A673 (cell line): ENCODE results near the gene GALNT18. TPM values are rescaled to one million over a fixed set of nuclear protein-coding genes. Genes with fewer than 3 reads are reported as not detected.

Source experiments
- BruUV-seq: library from RNA; stranded (reverse); fragments of 400-500 nt; replicated peaks from 2 replicates; lab custom pipeline; 2021; lab: Mats Ljungman, UMichigan
- CTCF ChIA-PET: fragments of 300-600 bp; sonication (Branson Sonifier 250); formaldehyde crosslinking; loops from one replicate; lab custom pipeline; 2022; ENCODE audit warnings: antibody characterized with exemption; lab: Charles Lee
- POLR2A ChIA-PET: fragments of 300-600 bp; sonication (Branson Sonifier 250); formaldehyde crosslinking; loops from one replicate; lab custom pipeline; 2022; ENCODE audit warnings: antibody characterized with exemption; ENCODE audit not compliant: low non-redundant PET; lab: Charles Lee
- DNase-seq: peaks from one replicate; pipeline ENCODE4 v3.0.0-alpha.2; 2015; ENCODE audit warnings: low spot score
- H3K27ac ChIP-seq: fragments of 200-600 bp; sonication (generic); 2 replicates; pipeline ENCODE4 v1.5.1; 2016; ENCODE audit warnings: mixed run types, low read depth, mild to moderate bottlenecking, mixed read lengths, antibody characterized with exemption, low read length; ENCODE audit not compliant: poor library complexity, severe bottlenecking
- H3K27me3 ChIP-seq: fragments of 200-600 bp; sonication (generic); replicated peaks from 2 replicates; pipeline ENCODE4 v1.6.1; 2017; ENCODE audit warnings: mixed run types, low read depth, mild to moderate bottlenecking, mixed read lengths, antibody characterized with exemption, low read length; ENCODE audit not compliant: insufficient read depth, poor library complexity
- H3K36me3 ChIP-seq: fragments of 200-600 bp; sonication (generic); 2 replicates; pipeline ENCODE4 v1.6.1; 2016; ENCODE audit warnings: mixed run types, mild to moderate bottlenecking, mixed read lengths, antibody characterized with exemption, low read length; ENCODE audit not compliant: insufficient read depth, poor library complexity, severe bottlenecking
- H3K4me1 ChIP-seq: fragments of 200-600 bp; sonication (generic); 2 replicates; pipeline ENCODE4 v1.6.1; 2017; ENCODE audit warnings: mixed run types, mild to moderate bottlenecking, mixed read lengths, antibody characterized with exemption, low read length; ENCODE audit not compliant: insufficient read depth, poor library complexity, severe bottlenecking
- H3K4me3 ChIP-seq: fragments of 200-600 bp; sonication (generic); 2 replicates; pipeline ENCODE4 v1.5.1; 2016; ENCODE audit warnings: low read depth, mixed run types, mild to moderate bottlenecking, mixed read lengths, low read length; ENCODE audit not compliant: poor library complexity, severe bottlenecking
- H3K9me3 ChIP-seq: fragments of 200-600 bp; sonication (generic); 2 replicates; pipeline ENCODE4 v1.6.1; 2016; ENCODE audit warnings: mixed run types, low read depth, mild to moderate bottlenecking, mixed read lengths, antibody characterized with exemption, low read length; ENCODE audit not compliant: poor library complexity, severe bottlenecking
- EZH2 ChIP-seq: fragments of 200-600 bp; sonication (generic); IDR thresholded peaks from 2 replicates; pipeline ENCODE4 v1.6.1; 2017; ENCODE audit warnings: borderline replicate concordance, low read depth, mild to moderate bottlenecking, mixed read lengths, antibody characterized with exemption, low read length; ENCODE audit not compliant: poor library complexity, severe bottlenecking
- intact Hi-C: fragments of 100-400 bp; cut with micrococcal nuclease; formaldehyde crosslinking; loops from one replicate; pipeline ENCODE4 v1.10.0; 2022; ENCODE audit not compliant: unreplicated experiment
- total RNA-seq: library from RNA; stranded (reverse); gene quantifications from 2 replicates; pipeline ENCODE4 v1.2.3, GENCODE V29; 2021
- TF ChIP-seq, protein P1 (sequence below): fragments of 300-800, 200-600 bp; sonication (generic); conservative IDR thresholded peaks from 2 replicates; pipeline ENCODE4 v1.5.1; 2017; ENCODE audit warnings: low read depth, mild to moderate bottlenecking, antibody characterized with exemption, low read length, moderate library complexity, mixed read lengths

Gene GALNT18
- total RNA-seq, 1 experiment from 2014 or later = 0.37 TPM

- Histone ChIP-seq H3K36me3 (no peaks in the 10 kb centered on the region), H3K27ac (no peak overlapping the region), H3K4me3 (no peak overlapping the region), H3K9me3 (no peaks in the 10 kb centered on the region), H3K4me1 (peaks cover 4% of the 10 kb centered on the region), H3K27me3 (no peaks in the 10 kb centered on the region)
- ChIA-PET POLR2A (no interaction called here), CTCF (no interaction called here)
- no TSS peak for BruUV-seq
- TF ChIP-seq, protein P1, sequence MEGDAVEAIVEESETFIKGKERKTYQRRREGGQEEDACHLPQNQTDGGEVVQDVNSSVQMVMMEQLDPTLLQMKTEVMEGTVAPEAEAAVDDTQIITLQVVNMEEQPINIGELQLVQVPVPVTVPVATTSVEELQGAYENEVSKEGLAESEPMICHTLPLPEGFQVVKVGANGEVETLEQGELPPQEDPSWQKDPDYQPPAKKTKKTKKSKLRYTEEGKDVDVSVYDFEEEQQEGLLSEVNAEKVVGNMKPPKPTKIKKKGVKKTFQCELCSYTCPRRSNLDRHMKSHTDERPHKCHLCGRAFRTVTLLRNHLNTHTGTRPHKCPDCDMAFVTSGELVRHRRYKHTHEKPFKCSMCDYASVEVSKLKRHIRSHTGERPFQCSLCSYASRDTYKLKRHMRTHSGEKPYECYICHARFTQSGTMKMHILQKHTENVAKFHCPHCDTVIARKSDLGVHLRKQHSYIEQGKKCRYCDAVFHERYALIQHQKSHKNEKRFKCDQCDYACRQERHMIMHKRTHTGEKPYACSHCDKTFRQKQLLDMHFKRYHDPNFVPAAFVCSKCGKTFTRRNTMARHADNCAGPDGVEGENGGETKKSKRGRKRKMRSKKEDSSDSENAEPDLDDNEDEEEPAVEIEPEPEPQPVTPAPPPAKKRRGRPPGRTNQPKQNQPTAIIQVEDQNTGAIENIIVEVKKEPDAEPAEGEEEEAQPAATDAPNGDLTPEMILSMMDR = no peak
- TF ChIP-seq EZH2 = no peak
- no peak for DNase-seq
- intact Hi-C loops = no loop called here
These were observed 381.8 kb downstream of the GALNT18 start for GRCh38 chr11:11239959-11240358.

- no peak overlapping the region for H3K4me3 ChIP-seq
- POLR2A ChIA-PET = no interaction called here
- no peak for DNase-seq
- intact Hi-C loops = no loop called here
- H3K27ac ChIP-seq = no peak overlapping the region
- CTCF ChIA-PET = interaction anchor here (0.6 kb wide), 1 partner anchor 43 kb away, joined by 3 read pairs; no protein-coding TSS in a partner anchor
- no peaks in the 10 kb centered on the region for H3K36me3 ChIP-seq
- no TSS peak for BruUV-seq
- TF ChIP-seq, protein P1 = no peak
- no peak for TF ChIP-seq EZH2
- H3K9me3 ChIP-seq = no peaks in the 10 kb centered on the region
- no peaks in the 10 kb centered on the region for H3K4me1 ChIP-seq
- H3K27me3 ChIP-seq = no peaks in the 10 kb centered on the region
These were observed 384.6 kb downstream of the GALNT18 start for GRCh38 chr11:11237070-11237832.

- Histone ChIP-seq H3K4me1 (no peaks in the 10 kb centered on the region), H3K4me3 (no peak overlapping the region), H3K27me3 (no peaks in the 10 kb centered on the region), H3K36me3 (no peaks in the 10 kb centered on the region), H3K27ac (no peak overlapping the region), H3K9me3 (no peaks in the 10 kb centered on the region)
- CTCF ChIA-PET = interaction anchor here (0.6 kb wide), 1 partner anchor 44 kb away, joined by 3 read pairs; no protein-coding TSS in a partner anchor
- no peak for DNase-seq
- no peak for TF ChIP-seq EZH2
- TF ChIP-seq, protein P1 = no peak
- POLR2A ChIA-PET = no interaction called here
- intact Hi-C loops = no loop called here
- BruUV-seq = no TSS peak
These were observed 385.2 kb downstream of the GALNT18 start for GRCh38 chr11:11236498-11237059.
